ENCODE measurements around the gene GPBP1. TPM values are rescaled to one million over a fixed set of nuclear protein-coding genes. Genes with fewer than 3 reads are reported as not detected.

GPBP1 gene
- total RNA-seq, 1 experiment from 2014 or later: 54.4 TPM

GRCh38 chr5:57157131-57157530 is 16.7 kb upstream of the GPBP1 start:
- H3K4me1 ChIP-seq (ENCODE audit: control insufficient read depth, insufficient read depth, low read length): no peaks in the 10 kb centered on the region
- ChIA-PET CTCF (no interaction called here), POLR2A (no interaction called here)
- in situ Hi-C loops (cut with HindIII; ENCODE audit: low pct_unique_long_range_greater_than_20kb, low sequenced_read_pairs) (no loop called here), intact Hi-C loops (cut with micrococcal nuclease; ENCODE audit: unreplicated experiment) (no loop called here)
- no peak for TF ChIP-seq SIN3A (IDR thresholded peaks at IDR 0.05; ENCODE audit: borderline replicate concordance, insufficient read depth, low read depth, low read length)
- TF ChIP-seq POLR2AphosphoS5 (IDR thresholded peaks at IDR 0.05; ENCODE audit: low read depth, low read length): no peak
- no peak for TF ChIP-seq TCF7L2 (IDR thresholded peaks at IDR 0.05; ENCODE audit: low read depth, low read length)
- TF ChIP-seq CTCF (IDR thresholded peaks at IDR 0.05): no peak
- no peak for TF ChIP-seq REST (IDR thresholded peaks at IDR 0.05; ENCODE audit: insufficient read depth in 1 of 2, low read depth in 2 of 2, low read length in 1 of 2)
- H3K27ac ChIP-seq (ENCODE audit: low read length): no peak overlapping the region
- H3K27me3 ChIP-seq (ENCODE audit: control insufficient read depth, insufficient read depth, low read length): no peaks in the 10 kb centered on the region
- no peak overlapping the region for H3K4me3 ChIP-seq (ENCODE audit: low read depth in 2 of 2, low read length in 2 of 2)
- no peaks in the 10 kb centered on the region for H3K9me3 ChIP-seq (ENCODE audit: control insufficient read depth, insufficient read depth, low read depth, low read length)
- no TSS peak for BruUV-seq (replicated peaks)
- DNase-seq (ENCODE audit: low read depth, low spot score) (no peak), ATAC-seq (no peak)
- H3K36me3 ChIP-seq (ENCODE audit: control insufficient read depth, insufficient read depth, low read length): no peaks in the 10 kb centered on the region

- Histone ChIP-seq H3K36me3 (ENCODE audit: control insufficient read depth, insufficient read depth, low read length) (no peaks in the 10 kb centered on the region), H3K27me3 (ENCODE audit: control insufficient read depth, insufficient read depth, low read length) (no peaks in the 10 kb centered on the region), H3K4me1 (ENCODE audit: control insufficient read depth, insufficient read depth, low read length) (no peaks in the 10 kb centered on the region), H3K9me3 (ENCODE audit: control insufficient read depth, insufficient read depth, low read depth, low read length) (no peaks in the 10 kb centered on the region), H3K27ac (ENCODE audit: low read length) (no peak overlapping the region), H3K4me3 (ENCODE audit: low read depth in 2 of 2, low read length in 2 of 2) (no peak overlapping the region)
- ChIA-PET CTCF (no interaction called here), POLR2A (no interaction called here)
- BruUV-seq (replicated peaks): no TSS peak
- DNase-seq (ENCODE audit: low read depth, low spot score) (no peak), ATAC-seq (no peak)
- in situ Hi-C loops (cut with HindIII; ENCODE audit: low pct_unique_long_range_greater_than_20kb, low sequenced_read_pairs) (no loop called here), intact Hi-C loops (cut with micrococcal nuclease; ENCODE audit: unreplicated experiment) (no loop called here)
- TF ChIP-seq REST (IDR thresholded peaks at IDR 0.05; ENCODE audit: insufficient read depth in 1 of 2, low read depth in 2 of 2, low read length in 1 of 2) (no peak), SIN3A (IDR thresholded peaks at IDR 0.05; ENCODE audit: borderline replicate concordance, insufficient read depth, low read depth, low read length) (no peak), POLR2AphosphoS5 (IDR thresholded peaks at IDR 0.05; ENCODE audit: low read depth, low read length) (no peak), TCF7L2 (IDR thresholded peaks at IDR 0.05; ENCODE audit: low read depth, low read length) (no peak), CTCF (IDR thresholded peaks at IDR 0.05) (no peak)
These were observed 16.2 kb upstream of the GPBP1 start for GRCh38 chr5:57157666-57158065.
